B cell (primary cell): ENCODE data around the gene GMPR. TPM values are rescaled to one million over a fixed set of nuclear protein-coding genes. Genes with fewer than 3 reads are reported as not detected.

Experiments used
- ATAC-seq: fragments of 200-7000 bp; cut with Tn5 transposase; one replicate; pipeline ENCODE4 v1.10.0; 2021; ENCODE audit warnings: low read depth, mild to moderate bottlenecking, moderate number of reproducible peaks, moderate library complexity
- CTCF ChIA-PET: fragments of 350-600 bp; sonication (Branson Sonifier 250); formaldehyde crosslinking; loops from one replicate; lab custom pipeline; 2021; ENCODE audit warnings: antibody characterized with exemption, inconsistent platforms; lab: Charles Lee
- POLR2A ChIA-PET: fragments of 350-600 bp; sonication (Branson Sonifier 250); formaldehyde crosslinking; loops from one replicate; lab custom pipeline; 2021; ENCODE audit warnings: antibody characterized with exemption; lab: Charles Lee
- DNase-seq: peaks from one replicate; pipeline ENCODE4 v3.0.0; 2013
- H2AFZ ChIP-seq: 2 replicates; pipeline ENCODE4 v1.6.1; 2012; ENCODE audit warnings: mild to moderate bottlenecking, low read depth, low read length; ENCODE audit not compliant: insufficient read depth, poor library complexity, severe bottlenecking
- H3K27ac ChIP-seq, 2 donors: 1 replicate in 1 of 2; 2 replicates in 1 of 2; pipeline ENCODE4 v1.5.1; 2012 to 2013; ENCODE audit warnings: low read length in 2 of 2, mild to moderate bottlenecking in 2 of 2, moderate library complexity in 1 of 2
- H3K27me3 ChIP-seq, 4 experiments: fragments of 200-600 bp in 1 of 4; sonication (generic) in 1 of 4; replicated peaks in 1 of 4; 1 replicate in 2 of 4; 2 replicates in 2 of 4; pipeline versions ENCODE4 v1.6.1 to v1.7.0; 2013 to 2016; ENCODE audit warnings: low read length in 3 of 4, mild to moderate bottlenecking in 2 of 4, mixed read lengths in 1 of 4, moderate library complexity in 1 of 4; ENCODE audit not compliant: insufficient read depth in 4 of 4, control insufficient read depth in 3 of 4; ENCODE audit errors: control extremely low read depth in 1 of 4
- H3K36me3 ChIP-seq, 2 experiments: replicated peaks in 1 of 2; 1 replicate in 1 of 2; 2 replicates in 1 of 2; pipeline versions ENCODE4 v1.6.1 to v1.7.1; 2013; ENCODE audit warnings: low read length in 1 of 2; ENCODE audit not compliant: insufficient read depth in 2 of 2, control insufficient read depth in 1 of 2; ENCODE audit errors: control extremely low read depth in 1 of 2, extremely low read depth in 1 of 2
- H3K4me1 ChIP-seq, 2 donors: fragments of 200-600 bp in 1 of 2; sonication (generic) in 1 of 2; 1 replicate in 1 of 2; 2 replicates in 1 of 2; pipeline versions ENCODE4 v1.5.1 to v1.6.1; 2013 to 2017; ENCODE audit warnings: low read length in 2 of 2; ENCODE audit not compliant: control insufficient read depth in 2 of 2, insufficient read depth in 2 of 2
- H3K4me2 ChIP-seq: replicated peaks from 2 replicates; pipeline ENCODE3; 2012; ENCODE audit warnings: mild to moderate bottlenecking, low read depth, low read length; ENCODE audit not compliant: poor library complexity, severe bottlenecking
- H3K4me3 ChIP-seq, 5 experiments: fragments of 200-600 bp in 1 of 5; sonication (generic) in 1 of 5; 1 replicate in 3 of 5; 2 replicates in 2 of 5; pipeline versions ENCODE4 v1.5.1 to v1.7.0; 2011 to 2016; ENCODE audit warnings: low read length in 4 of 5, mild to moderate bottlenecking in 4 of 5, low read depth in 2 of 5, control low read depth in 1 of 5, moderate library complexity in 1 of 5; ENCODE audit not compliant: insufficient read depth in 1 of 5; ENCODE audit errors: control extremely low read depth in 1 of 5, extremely low read depth in 1 of 5
- H3K79me2 ChIP-seq: fragments of 200-600 bp; sonication (generic); one replicate; pipeline ENCODE4 v1.6.0; 2016; ENCODE audit warnings: low read length; ENCODE audit not compliant: control insufficient read depth, insufficient read depth
- H3K9ac ChIP-seq: fragments of 200-600 bp; sonication (generic); 2 replicates; pipeline ENCODE4 v1.6.1; 2017; ENCODE audit warnings: mild to moderate bottlenecking, low read length, moderate library complexity
- H3K9me3 ChIP-seq, 3 donors: one replicate each; pipeline versions ENCODE4 v1.6.1 to v1.7.1; 2013; ENCODE audit warnings: low read length in 2 of 3; ENCODE audit not compliant: control insufficient read depth in 2 of 3, insufficient read depth in 1 of 3; ENCODE audit errors: control extremely low read depth in 1 of 3
- H4K20me1 ChIP-seq: 2 replicates; pipeline ENCODE4 v1.6.0; 2012; ENCODE audit warnings: mild to moderate bottlenecking, low read length; ENCODE audit not compliant: insufficient read depth, control insufficient read depth, poor library complexity, severe bottlenecking
- H3K27ac Mint-ChIP-seq: one replicate; pipeline ENCODE4 v1.8.0; 2021; ENCODE audit warnings: mixed read lengths
- H3K27me3 Mint-ChIP-seq: one replicate; pipeline ENCODE4 v1.8.0; 2021; ENCODE audit warnings: mixed read lengths
- H3K4me1 Mint-ChIP-seq: one replicate; pipeline ENCODE4 v1.8.0; 2021; ENCODE audit warnings: mixed read lengths
- H3K4me3 Mint-ChIP-seq: one replicate; pipeline ENCODE4 v1.8.0; 2021; ENCODE audit warnings: mixed read lengths
- H3K9me3 Mint-ChIP-seq: one replicate; pipeline ENCODE4 v1.8.0; 2022; ENCODE audit warnings: mixed read lengths; ENCODE audit not compliant: insufficient read depth
- CTCF ChIP-seq: fragments of 200-600 bp; IDR thresholded peaks from one replicate; pipeline ENCODE4 v1.8.0; 2022; ENCODE audit warnings: antibody characterized with exemption, mild to moderate bottlenecking
- EZH2 ChIP-seq: IDR thresholded peaks from 2 replicates; pipeline ENCODE4 v1.6.1; 2012; ENCODE audit warnings: borderline replicate concordance, low read depth, mild to moderate bottlenecking, moderate library complexity, low read length; ENCODE audit not compliant: insufficient read depth, poor library complexity, severe bottlenecking
- WGBS: methylation state at CpG from one replicate; pipeline ENCODE4 v1.1.5; 2013; ENCODE audit warnings: missing lambda C conversion rate; ENCODE audit not compliant: insufficient coverage; 5-methylcytosine and 5-hydroxymethylcytosine counted together
- intact Hi-C: fragments of 100-400 bp; cut with micrococcal nuclease; formaldehyde crosslinking; loops from one replicate; pipeline ENCODE4 v1.10.0; 2022
- polyA plus RNA-seq: library from polyadenylated mRNA; depleted of rRNA; stranded (reverse); fragments of >200 nt; gene quantifications from 2 replicates; pipeline ENCODE4 v1.2.3, GENCODE V29; 2012
- total RNA-seq, 2 donors: library from RNA; stranded (reverse); fragments of 120-200 nt in 1 of 2; gene quantifications; 1 replicate in 1 of 2; 2 replicates in 1 of 2; pipeline versions ENCODE4 v1.2.3 to v1.2.4, GENCODE V29; 2013 to 2022

Gene GMPR
- total and polyA plus RNA-seq, 2 donors (not counting 1 experiment from before 2014, with no cell fraction given) = 0.82 TPM; not detected in 1

GRCh38 chr6:16320533-16321340 lies 82.3 kb downstream of the GMPR start:
- ATAC-seq (no peak), DNase-seq (no peak)
- Histone ChIP-seq H3K9ac (no peak overlapping the region), H3K4me1 (peaks cover 17 to 34% of the 10 kb centered on the region in 2 donors), H3K36me3 (no peaks in the 10 kb centered on the region), H2AFZ (peak overlapping the region; percentile 24), H3K79me2 (no peaks in the 10 kb centered on the region), H3K27ac (peak overlapping the region in 1 of 2 donors; percentile 6), H4K20me1 (no peaks in the 10 kb centered on the region), H3K27me3 (no peaks in the 10 kb centered on the region), H3K9me3 (no peaks in the 10 kb centered on the region), H3K4me3 (no peak overlapping the region), H3K4me2 (peak overlapping the region; percentile 58)
- H3K4me3 Mint-ChIP-seq = peak overlapping the region; percentile 53
- CTCF ChIA-PET = interaction anchor here (1.0 to 9.2 kb wide), 3 partner anchors 11 to 450 kb away, joined by 4 to 87 read pairs (median 20); no protein-coding TSS in a partner anchor
- 98% methylated on average over 15 of the region's 21 CpGs for WGBS
- H3K9me3 Mint-ChIP-seq = no peaks in the 10 kb centered on the region
- POLR2A ChIA-PET = no interaction called here
- intact Hi-C loops = no loop called here
- H3K27ac Mint-ChIP-seq = peak overlapping the region; percentile 62
- TF ChIP-seq CTCF = no peak
- TF ChIP-seq EZH2 = no peak
- H3K4me1 Mint-ChIP-seq = peaks cover 44% of the 10 kb centered on the region
- H3K27me3 Mint-ChIP-seq = no peaks in the 10 kb centered on the region

GRCh38 chr6:16321341-16321710 lies 82.9 kb downstream of the GMPR start:
- no peak overlapping the region for H3K27ac ChIP-seq

More at GRCh38 chr6:16321341-16321710, 82.9 kb downstream of the GMPR start:
- Histone ChIP-seq H3K4me3 (no peak overlapping the region), H2AFZ (no peak overlapping the region), H3K9ac (no peak overlapping the region), H3K4me1 (peaks cover 17 to 33% of the 10 kb centered on the region in 2 donors), H3K9me3 (no peaks in the 10 kb centered on the region), H3K79me2 (no peaks in the 10 kb centered on the region), H3K36me3 (no peaks in the 10 kb centered on the region), H3K27me3 (no peaks in the 10 kb centered on the region), H3K4me2 (no peak overlapping the region), H4K20me1 (no peaks in the 10 kb centered on the region)
- DNase-seq = no peak
- CTCF ChIA-PET = interaction anchor here (0.9 to 9.2 kb wide), 3 partner anchors 10 to 450 kb away, joined by 3 to 87 read pairs (median 20); no protein-coding TSS in a partner anchor
- no peaks in the 10 kb centered on the region for H3K27me3 Mint-ChIP-seq
- H3K4me1 Mint-ChIP-seq = peaks cover 44% of the 10 kb centered on the region
- peak overlapping the region; percentile 20 for H3K27ac Mint-ChIP-seq
- H3K9me3 Mint-ChIP-seq = no peaks in the 10 kb centered on the region
- TF ChIP-seq EZH2 (no peak), CTCF (no peak)
- intact Hi-C loops = no loop called here
- POLR2A ChIA-PET = no interaction called here
- ATAC-seq = no peak
- H3K4me3 Mint-ChIP-seq = no peak overlapping the region
- 76% methylated on average over 2 of the region's 7 CpGs for WGBS
